Endothelial cell of umbilical vein (primary cell): ENCODE measurements around the gene ST6GAL1. TPM values are rescaled to one million over a fixed set of nuclear protein-coding genes. Genes with fewer than 3 reads are reported as not detected.

Experiments used
- BruUV-seq: library from RNA; stranded (reverse); fragments of 400-500 nt; replicated peaks from 2 replicates; lab custom pipeline; 2021; lab: Mats Ljungman, UMichigan
- CTCF ChIA-PET: fragments of 300-600, 350-600 bp; sonication (Branson Sonifier 250); formaldehyde crosslinking; loops from one replicate; lab custom pipeline; 2021; ENCODE audit warnings: antibody characterized with exemption, inconsistent platforms; lab: Charles Lee
- POLR2A ChIA-PET: fragments of 300-600, 350-600 bp; sonication (Branson Sonifier 250); formaldehyde crosslinking; loops from one replicate; lab custom pipeline; 2021; ENCODE audit warnings: antibody characterized with exemption, inconsistent platforms; lab: Charles Lee
- DNase-seq: peaks from one replicate; pipeline ENCODE4 v3.0.0-alpha.2; 2011; ENCODE audit warnings: low read depth, low spot score
- FAIRE-seq: peaks from 2 replicates; lab custom pipeline; 2011; peaks lifted over from hg19 to GRCh38; lab: Jason Lieb, UNC
- H2AFZ ChIP-seq: 2 replicates; pipeline ENCODE4 v1.6.0; 2012; ENCODE audit warnings: low read depth, low read length, control low read depth, inconsistent platforms
- H3K27ac ChIP-seq: 2 replicates; pipeline ENCODE4 v1.5.1; 2011; ENCODE audit warnings: low read depth, mild to moderate bottlenecking, control low read depth, low read length, moderate library complexity; ENCODE audit not compliant: insufficient read depth
- H3K27me3 ChIP-seq, 2 experiments: 2 replicates each; pipeline versions ENCODE4 v1.6.0 to v1.6.1; 2011; ENCODE audit warnings: low read length in 2 of 2, mixed read lengths in 1 of 2; ENCODE audit not compliant: control insufficient read depth in 2 of 2, insufficient read depth in 2 of 2
- H3K36me3 ChIP-seq, 2 experiments: 2 replicates in 1 of 2; 3 replicates in 1 of 2; pipeline ENCODE4 v1.5.1; 2011; ENCODE audit warnings: low read length in 2 of 2, mild to moderate bottlenecking in 1 of 2, moderate library complexity in 1 of 2; ENCODE audit not compliant: control insufficient read depth in 2 of 2, insufficient read depth in 2 of 2; ENCODE audit errors: extremely low read depth in 1 of 2
- H3K4me1 ChIP-seq: 3 replicates; pipeline ENCODE4 v1.5.1; 2011; ENCODE audit warnings: mild to moderate bottlenecking, low read length; ENCODE audit not compliant: control insufficient read depth, insufficient read depth; ENCODE audit errors: extremely low read depth
- H3K4me2 ChIP-seq: 2 replicates; pipeline ENCODE4 v1.6.1; 2011; ENCODE audit warnings: low read length, control low read depth, mixed read lengths; ENCODE audit not compliant: insufficient read depth
- H3K4me3 ChIP-seq, 3 experiments: fragments of 200-600 bp in 1 of 3; sonication (generic), shearing (Covaris generic) in 1 of 3; replicated peaks in 1 of 3; 2 replicates each; pipeline ENCODE4 v1.5.1; 2011 to 2016; ENCODE audit warnings: control low read depth in 3 of 3, low read length in 3 of 3, mild to moderate bottlenecking in 2 of 3, inconsistent platforms in 1 of 3, low read depth in 1 of 3, moderate library complexity in 1 of 3; ENCODE audit not compliant: insufficient read depth in 1 of 3
- H3K79me2 ChIP-seq: 2 replicates; pipeline ENCODE4 v1.6.0; 2012; ENCODE audit warnings: low read length, inconsistent platforms; ENCODE audit not compliant: control insufficient read depth, insufficient read depth
- H3K9ac ChIP-seq: replicated peaks from 2 replicates; pipeline ENCODE3; 2011; ENCODE audit warnings: low read length, control low read depth; ENCODE audit not compliant: insufficient read depth; ENCODE audit errors: extremely low read depth
- H3K9me1 ChIP-seq: replicated peaks from 3 replicates; pipeline ENCODE4 v1.6.0; 2011; ENCODE audit warnings: mild to moderate bottlenecking, low read length; ENCODE audit not compliant: control insufficient read depth, insufficient read depth; ENCODE audit errors: extremely low read depth
- H3K9me3 ChIP-seq: replicated peaks from 2 replicates; pipeline ENCODE4 v1.5.1; 2012; ENCODE audit warnings: low read length, inconsistent platforms; ENCODE audit not compliant: control insufficient read depth, insufficient read depth
- H4K20me1 ChIP-seq: replicated peaks from 2 replicates; pipeline ENCODE3; 2011; ENCODE audit warnings: mild to moderate bottlenecking, low read length; ENCODE audit not compliant: control insufficient read depth, insufficient read depth; ENCODE audit errors: extremely low read depth
- EZH2 ChIP-seq: IDR thresholded peaks from 2 replicates; pipeline ENCODE4 v1.6.1; 2012; ENCODE audit warnings: borderline replicate concordance, low read depth, mild to moderate bottlenecking, moderate library complexity, low read length, inconsistent platforms; ENCODE audit not compliant: severe bottlenecking
- FOS ChIP-seq: IDR thresholded peaks from 2 replicates; pipeline ENCODE4 v1.6.1; 2011; ENCODE audit warnings: mild to moderate bottlenecking, low read length, moderate library complexity, borderline replicate concordance; ENCODE audit not compliant: insufficient read depth
- GATA2 ChIP-seq: IDR thresholded peaks from 2 replicates; pipeline ENCODE4 v1.7.0; 2011; ENCODE audit warnings: low read depth, mild to moderate bottlenecking, moderate library complexity, mixed read lengths, low read length; ENCODE audit not compliant: insufficient read length, insufficient read depth
- JUN ChIP-seq: IDR thresholded peaks from 2 replicates; pipeline ENCODE4 v1.6.1; 2011; ENCODE audit warnings: borderline replicate concordance, low read depth; ENCODE audit not compliant: insufficient read length, insufficient read depth
- MYC ChIP-seq: IDR thresholded peaks from one replicate; pipeline ENCODE4 v1.6.1; 2011; ENCODE audit warnings: mild to moderate bottlenecking, low read depth, low read length
- POLR2A ChIP-seq: IDR thresholded peaks from 2 replicates; pipeline ENCODE4 v1.6.1; 2012; ENCODE audit warnings: low read depth, mild to moderate bottlenecking, control low read depth, low read length
- POLR2AphosphoS5 ChIP-seq: IDR thresholded peaks from 2 replicates; pipeline ENCODE4 v1.6.1; 2012; ENCODE audit warnings: low read depth, mild to moderate bottlenecking, control low read depth, low read length, moderate library complexity; ENCODE audit not compliant: insufficient read depth
- dilution Hi-C: fragments of 300-500 bp; cut with MboI; formaldehyde crosslinking; loops from one replicate; pipeline ENCODE4 v1.15.0; 2019; ENCODE audit warnings: low sequenced_read_pairs; ENCODE audit not compliant: extremely low pct_ligation_motif_present
- intact Hi-C: fragments of 100-400 bp; cut with micrococcal nuclease; formaldehyde crosslinking; loops from one replicate; pipeline ENCODE4 v1.10.0; 2022
- polyA plus RNA-seq, 4 experiments: library from polyadenylated mRNA; depleted of rRNA in 3 of 4; stranded (reverse) in 3 of 4; unstranded in 1 of 4; fragments of >200 nt; gene quantifications; 2 replicates each; pipeline versions ENCODE4 v1.2.1 to v1.2.3, GENCODE V29; 2011 to 2012; ENCODE audit warnings: missing spikeins in 1 of 4
- total RNA-seq: library from RNA; stranded (reverse); gene quantifications from 2 replicates; pipeline ENCODE4 v1.2.3, GENCODE V29; 2021
- TF ChIP-seq, protein P1 (sequence below), 2 donors: IDR thresholded peaks; 1 replicate in 1 of 2; 2 replicates in 1 of 2; pipeline ENCODE4 v1.5.1; 2011; ENCODE audit warnings: low read length in 2 of 2, mild to moderate bottlenecking in 2 of 2, moderate library complexity in 2 of 2, control low read depth in 1 of 2, inconsistent platforms in 1 of 2, low read depth in 1 of 2; ENCODE audit not compliant: insufficient read depth in 1 of 2; ENCODE audit errors: extremely low read depth in 1 of 2
- TF ChIP-seq, protein P2 (sequence below): IDR thresholded peaks from 2 replicates; pipeline ENCODE4 v1.6.1; 2011; ENCODE audit not compliant: insufficient read depth, insufficient read length

Gene ST6GAL1
- total and polyA plus RNA-seq, 2 donors (not counting 3 experiments of a cell fraction or from before 2014, with no cell fraction given), result 63.9 to 101 TPM

GRCh38 chr3:186985661-186986364 lies 55.5 kb downstream of the ST6GAL1 start:
- Histone ChIP-seq H3K9me1 (no peaks in the 10 kb centered on the region), H2AFZ (no peak overlapping the region), H3K9me3 (no peaks in the 10 kb centered on the region), H3K9ac (no peak overlapping the region), H4K20me1 (no peaks in the 10 kb centered on the region), H3K36me3 (peaks cover 5 to 27% of the 10 kb centered on the region in 2 experiments), H3K79me2 (no peaks in the 10 kb centered on the region), H3K4me1 (no peaks in the 10 kb centered on the region), H3K4me2 (no peak overlapping the region), H3K27me3 (no peaks in the 10 kb centered on the region), H3K4me3 (no peak overlapping the region), H3K27ac (no peak overlapping the region)
- ChIA-PET POLR2A (no interaction called here), CTCF (interaction anchor here (1.3 to 1.8 kb wide), 2 partner anchors 127 to 137 kb away, joined by 5 to 6 read pairs; no protein-coding TSS in a partner anchor)
- intact Hi-C loops, result no loop called here
- no peak for DNase-seq
- dilution Hi-C loops, result no loop called here
- no TSS peak for BruUV-seq
- TF ChIP-seq MYC (no peak), FOS (no peak), POLR2A (no peak)
- FAIRE-seq, result no peak

GRCh38 chr3:186986406-186986805 lies 56.1 kb downstream of the ST6GAL1 start:
- Histone ChIP-seq H3K9me1 (no peaks in the 10 kb centered on the region), H3K79me2 (no peaks in the 10 kb centered on the region), H3K27ac (no peak overlapping the region), H4K20me1 (no peaks in the 10 kb centered on the region), H3K27me3 (no peaks in the 10 kb centered on the region), H2AFZ (no peak overlapping the region), H3K9ac (no peak overlapping the region), H3K36me3 (peaks cover 5 to 27% of the 10 kb centered on the region in 2 experiments), H3K9me3 (no peaks in the 10 kb centered on the region), H3K4me2 (no peak overlapping the region), H3K4me3 (no peak overlapping the region), H3K4me1 (no peaks in the 10 kb centered on the region)
- no TSS peak for BruUV-seq
- DNase-seq (no peak), FAIRE-seq (no peak)
- intact Hi-C loops (no loop called here), dilution Hi-C loops (no loop called here)
- TF ChIP-seq POLR2AphosphoS5, result no peak
- no peak for TF ChIP-seq EZH2
- no peak for TF ChIP-seq MYC
- no peak for TF ChIP-seq POLR2A
- no peak for TF ChIP-seq JUN
- TF ChIP-seq, protein P1, sequence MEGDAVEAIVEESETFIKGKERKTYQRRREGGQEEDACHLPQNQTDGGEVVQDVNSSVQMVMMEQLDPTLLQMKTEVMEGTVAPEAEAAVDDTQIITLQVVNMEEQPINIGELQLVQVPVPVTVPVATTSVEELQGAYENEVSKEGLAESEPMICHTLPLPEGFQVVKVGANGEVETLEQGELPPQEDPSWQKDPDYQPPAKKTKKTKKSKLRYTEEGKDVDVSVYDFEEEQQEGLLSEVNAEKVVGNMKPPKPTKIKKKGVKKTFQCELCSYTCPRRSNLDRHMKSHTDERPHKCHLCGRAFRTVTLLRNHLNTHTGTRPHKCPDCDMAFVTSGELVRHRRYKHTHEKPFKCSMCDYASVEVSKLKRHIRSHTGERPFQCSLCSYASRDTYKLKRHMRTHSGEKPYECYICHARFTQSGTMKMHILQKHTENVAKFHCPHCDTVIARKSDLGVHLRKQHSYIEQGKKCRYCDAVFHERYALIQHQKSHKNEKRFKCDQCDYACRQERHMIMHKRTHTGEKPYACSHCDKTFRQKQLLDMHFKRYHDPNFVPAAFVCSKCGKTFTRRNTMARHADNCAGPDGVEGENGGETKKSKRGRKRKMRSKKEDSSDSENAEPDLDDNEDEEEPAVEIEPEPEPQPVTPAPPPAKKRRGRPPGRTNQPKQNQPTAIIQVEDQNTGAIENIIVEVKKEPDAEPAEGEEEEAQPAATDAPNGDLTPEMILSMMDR (IDR thresholded peaks at IDR 0.05; ENCODE audit: extremely low read depth in 1 of 2, insufficient read depth in 1 of 2, low read depth in 1 of 2, low read length in 2 of 2), result no peak
- TF ChIP-seq GATA2, result no peak
- TF ChIP-seq, protein P2, sequence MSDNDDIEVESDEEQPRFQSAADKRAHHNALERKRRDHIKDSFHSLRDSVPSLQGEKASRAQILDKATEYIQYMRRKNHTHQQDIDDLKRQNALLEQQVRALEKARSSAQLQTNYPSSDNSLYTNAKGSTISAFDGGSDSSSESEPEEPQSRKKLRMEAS, result no peak
- TF ChIP-seq FOS, result no peak
- ChIA-PET POLR2A (no interaction called here), CTCF (interaction anchor here (1.3 to 1.8 kb wide), 2 partner anchors 126 to 137 kb away, joined by 5 to 6 read pairs; no protein-coding TSS in a partner anchor)
